Right lobe of liver (tissue), 6 donors: ENCODE measurements around the gene RPAP3. TPM values are rescaled to one million over a fixed set of nuclear protein-coding genes. Genes with fewer than 3 reads are reported as not detected.

Source experiments
- ATAC-seq, 4 donors: fragments of 200-7000 bp; cut with Tn5 transposase; one replicate each; pipeline ENCODE4 v1.9.1; 2020; ENCODE audit warnings: mild to moderate bottlenecking in 4 of 4, moderate library complexity in 4 of 4
- DNase-seq, 3 donors: peaks; one replicate each; pipeline ENCODE4 v3.0.0-alpha.2; 2020
- H3K27ac ChIP-seq, 3 donors: fragments of 200-600 bp; one replicate each; pipeline ENCODE4 v1.8.0; 2022
- H3K27me3 ChIP-seq, 2 donors: fragments of 200-600 bp; one replicate each; pipeline ENCODE4 v1.8.0; 2022
- H3K36me3 ChIP-seq, 4 donors: fragments of 200-600 bp; sonication (generic) in 1 of 4; one replicate each; pipeline versions ENCODE4 v1.5.1 to v1.8.0; 2017 to 2022; ENCODE audit warnings: control low read depth in 1 of 4
- H3K4me1 ChIP-seq, 4 donors: fragments of 200-600 bp; sonication (generic) in 1 of 4; one replicate each; pipeline versions ENCODE4 v1.5.1 to v1.8.0; 2017 to 2022; ENCODE audit warnings: control low read depth in 1 of 4
- H3K4me3 ChIP-seq, 3 donors: fragments of 200-600 bp; one replicate each; pipeline ENCODE4 v1.8.0; 2022
- H3K9me3 ChIP-seq, 4 donors: fragments of 200-600 bp; sonication (generic) in 1 of 4; one replicate each; pipeline versions ENCODE4 v1.5.1 to v1.8.0; 2017 to 2022; ENCODE audit warnings: control low read depth in 1 of 4
- POLR2A ChIP-seq: fragments of 450-650 bp; IDR thresholded peaks from one replicate; pipeline ENCODE4 v1.6.1; 2017; ENCODE audit warnings: antibody characterized with exemption, mild to moderate bottlenecking
- WGBS: methylation state at CpG from one replicate; pipeline ENCODE4 v1.1.6; 2018; ENCODE audit warnings: low coverage, low lambda C conversion rate; ENCODE audit not compliant: insufficient coverage; ENCODE audit errors: missing lambda C conversion rate; 5-methylcytosine and 5-hydroxymethylcytosine counted together
- intact Hi-C, 2 donors: fragments of 100-400 bp; cut with DNase I; formaldehyde crosslinking; loops; one replicate each; pipeline versions ENCODE4 v1.11.2 to v1.14.1; 2022
- total RNA-seq, 6 experiments: library from RNA; depleted of rRNA in 2 of 6; stranded (reverse); fragments of >200 nt in 2 of 6; fragmentation: NEBNext Ultra II Directional in 3 of 6; extraction: Animal tissue kit (Norgen Biotek cat#: 25700) in 3 of 6; gene quantifications; one replicate each; pipeline versions ENCODE4 v1.1.0 to v1.2.4, GENCODE V29; 2016 to 2023
- TF ChIP-seq, protein P1 (sequence below), 4 donors: fragments of 200-600 bp in 3 of 4; fragments of 450-650 bp in 1 of 4; IDR thresholded peaks; one replicate each; pipeline versions ENCODE4 v1.5.1 to v1.8.0; 2016 to 2022; ENCODE audit warnings: antibody characterized with exemption in 4 of 4, mild to moderate bottlenecking in 2 of 4
- donor health status: DM: no; HTN: yes; CAD: no.
- donor health status: DM: no; HTN: no; CAD: no.
- donor health status: DM: no; HTN: no; CAD: no.
- donor health status: DM: no; HTN: yes; CAD: no.
- donor health status: DM: no; HTN: yes; CAD: no.

The RPAP3 gene
- total RNA-seq, 6 experiments from 2014 or later, result 6.9 to 13.2 (median 10.4) TPM

DNA sequence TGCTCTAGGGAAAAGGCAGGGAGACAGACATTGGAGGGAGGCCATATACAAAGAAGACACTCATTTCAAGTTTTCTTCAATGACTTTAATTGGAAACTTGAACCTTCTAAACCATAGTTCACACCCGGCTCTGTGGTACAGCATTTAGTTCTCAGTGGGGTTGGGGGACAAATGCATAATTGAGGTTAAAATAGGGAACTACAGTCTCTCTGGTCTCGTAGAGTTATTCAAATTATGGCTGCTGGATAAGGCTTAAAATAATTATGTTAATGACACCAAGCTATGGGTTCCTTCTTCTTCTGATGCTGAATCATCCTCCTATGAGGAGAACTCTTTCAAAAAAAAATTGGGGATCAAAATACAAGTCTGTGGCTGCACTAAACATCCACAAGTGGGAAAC lies 3.8 kb upstream of the RPAP3 start:
- no peak for TF ChIP-seq POLR2A
- TF ChIP-seq, protein P1, sequence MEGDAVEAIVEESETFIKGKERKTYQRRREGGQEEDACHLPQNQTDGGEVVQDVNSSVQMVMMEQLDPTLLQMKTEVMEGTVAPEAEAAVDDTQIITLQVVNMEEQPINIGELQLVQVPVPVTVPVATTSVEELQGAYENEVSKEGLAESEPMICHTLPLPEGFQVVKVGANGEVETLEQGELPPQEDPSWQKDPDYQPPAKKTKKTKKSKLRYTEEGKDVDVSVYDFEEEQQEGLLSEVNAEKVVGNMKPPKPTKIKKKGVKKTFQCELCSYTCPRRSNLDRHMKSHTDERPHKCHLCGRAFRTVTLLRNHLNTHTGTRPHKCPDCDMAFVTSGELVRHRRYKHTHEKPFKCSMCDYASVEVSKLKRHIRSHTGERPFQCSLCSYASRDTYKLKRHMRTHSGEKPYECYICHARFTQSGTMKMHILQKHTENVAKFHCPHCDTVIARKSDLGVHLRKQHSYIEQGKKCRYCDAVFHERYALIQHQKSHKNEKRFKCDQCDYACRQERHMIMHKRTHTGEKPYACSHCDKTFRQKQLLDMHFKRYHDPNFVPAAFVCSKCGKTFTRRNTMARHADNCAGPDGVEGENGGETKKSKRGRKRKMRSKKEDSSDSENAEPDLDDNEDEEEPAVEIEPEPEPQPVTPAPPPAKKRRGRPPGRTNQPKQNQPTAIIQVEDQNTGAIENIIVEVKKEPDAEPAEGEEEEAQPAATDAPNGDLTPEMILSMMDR (IDR thresholded peaks at IDR 0.05), result no peak

DNA sequence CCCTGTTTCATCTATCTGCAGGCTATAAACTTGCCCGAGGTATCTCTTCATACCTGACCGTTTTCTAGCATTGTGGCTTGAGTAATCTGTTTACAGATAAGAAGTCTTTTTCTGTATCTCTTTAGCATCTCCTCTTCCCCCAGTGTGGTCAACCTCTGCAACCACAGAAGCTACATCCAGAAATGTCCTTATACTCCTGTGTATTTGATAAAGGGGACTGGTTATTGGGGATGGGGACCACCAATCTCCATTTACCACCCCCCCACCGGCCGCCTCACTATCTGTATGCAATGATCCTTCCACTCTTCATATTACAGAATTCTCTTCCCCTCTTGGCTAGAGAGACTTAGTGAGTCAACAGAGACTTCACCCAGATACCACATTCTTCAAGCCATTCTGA lies 3.4 kb upstream of the RPAP3 start:
- intact Hi-C loops, result no loop called here
- Histone ChIP-seq H3K4me1 (peaks cover 0 to 7% (median 3%) of the 10 kb centered on the region in 4 donors), H3K27me3 (no peaks in the 10 kb centered on the region), H3K4me3 (no peak overlapping the region), H3K36me3 (no peaks in the 10 kb centered on the region), H3K9me3 (no peaks in the 10 kb centered on the region), H3K27ac (no peak overlapping the region)
- ATAC-seq (no peak), DNase-seq (no peak)
- 78% methylated on average over 3 of the region's 4 CpGs for WGBS
- TF ChIP-seq, protein P1 (IDR thresholded peaks at IDR 0.05), result no peak
- no peak for TF ChIP-seq POLR2A

More for the DNA sequence above, 3.8 kb upstream of the RPAP3 start:
- H3K4me1 ChIP-seq, result peaks cover 0 to 10% (median 3%) of the 10 kb centered on the region in 4 donors
- 71% methylated on average over 2 of the region's 2 CpGs for WGBS
- no peak overlapping the region for H3K27ac ChIP-seq
- no peaks in the 10 kb centered on the region for H3K36me3 ChIP-seq
- ATAC-seq, result no peak
- no peaks in the 10 kb centered on the region for H3K27me3 ChIP-seq
- intact Hi-C loops, result loop anchor here in 1 of 2 donors (10.0 kb wide), 1 partner anchor 55 kb away; no protein-coding TSS in a partner anchor
- H3K4me3 ChIP-seq, result no peak overlapping the region
- H3K9me3 ChIP-seq, result no peaks in the 10 kb centered on the region
- no peak for DNase-seq

DNA sequence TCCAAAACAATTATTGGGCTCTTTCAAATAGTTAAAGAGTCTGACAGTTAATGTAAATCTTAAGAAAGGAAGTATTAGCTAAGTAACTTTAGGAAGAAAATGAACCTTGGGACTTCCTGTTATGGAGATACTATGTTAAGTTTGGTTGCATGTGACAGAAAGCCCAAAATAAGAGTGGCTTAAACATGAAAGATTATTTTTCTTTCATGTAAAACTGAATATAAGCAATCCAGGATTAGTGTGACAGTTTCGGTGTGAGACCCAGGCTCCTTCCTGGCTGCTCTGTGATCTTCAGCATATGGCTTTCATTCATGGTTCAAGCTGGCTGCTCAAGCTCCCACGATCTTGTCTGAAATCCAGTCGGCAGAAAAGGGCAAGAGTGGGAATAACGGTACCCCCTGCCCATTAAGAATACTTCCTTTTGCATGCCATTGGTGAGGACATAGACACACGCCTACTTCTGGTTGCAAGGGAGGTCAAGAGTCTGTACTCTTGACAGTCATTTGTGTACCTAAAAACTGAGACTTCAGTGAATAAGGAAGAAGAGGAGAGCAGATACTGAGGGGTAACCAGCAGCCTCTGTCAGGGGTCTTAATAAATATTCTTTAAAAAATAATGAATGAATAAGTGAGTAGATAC lies 2.2 kb upstream of the RPAP3 start:
- H3K27me3 ChIP-seq, result no peaks in the 10 kb centered on the region
- 66% methylated on average over 5 of the region's 5 CpGs for WGBS
- no peak overlapping the region for H3K27ac ChIP-seq
- no peaks in the 10 kb centered on the region for H3K36me3 ChIP-seq
- ATAC-seq (no peak), DNase-seq (no peak)
- no peak for TF ChIP-seq POLR2A
- TF ChIP-seq, protein P1 (IDR thresholded peaks at IDR 0.05), result no peak
- no peak overlapping the region for H3K4me3 ChIP-seq
- no peaks in the 10 kb centered on the region for H3K9me3 ChIP-seq
- peaks cover 0 to 7% (median 3%) of the 10 kb centered on the region in 4 donors for H3K4me1 ChIP-seq
- intact Hi-C loops, result no loop called here

DNA sequence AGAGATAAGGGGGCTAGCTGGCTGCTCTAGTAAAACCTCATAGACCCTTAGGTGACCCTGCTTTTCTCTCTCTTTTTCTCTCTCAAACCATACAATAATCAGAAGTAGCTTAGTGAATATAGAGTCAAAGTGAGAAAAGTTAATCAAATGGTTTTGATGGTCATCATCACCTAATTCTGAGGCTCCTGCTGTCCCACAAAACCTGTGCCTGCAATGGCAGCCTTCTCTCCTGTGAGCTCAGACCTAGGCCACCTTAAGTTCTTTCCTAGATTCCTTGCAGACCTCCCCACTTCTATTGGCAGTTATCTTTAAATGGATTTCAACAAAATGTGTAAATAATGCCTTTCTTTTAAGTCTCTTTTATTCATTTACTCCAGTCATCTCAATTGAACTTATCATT lies 1.5 kb upstream of the RPAP3 start:
- no peak for DNase-seq
- TF ChIP-seq, protein P1 (IDR thresholded peaks at IDR 0.05), result no peak
- TF ChIP-seq POLR2A, result no peak
- Histone ChIP-seq H3K27me3 (no peaks in the 10 kb centered on the region), H3K9me3 (no peaks in the 10 kb centered on the region), H3K4me3 (no peak overlapping the region), H3K4me1 (peaks cover 0 to 7% (median 3%) of the 10 kb centered on the region in 4 donors), H3K36me3 (no peaks in the 10 kb centered on the region), H3K27ac (no peak overlapping the region)
- intact Hi-C loops, result no loop called here
- ATAC-seq, result no peak
